Adrenal gland (tissue), 12 donors: ENCODE measurements around the gene GJC1. TPM values are rescaled to one million over a fixed set of nuclear protein-coding genes. Genes with fewer than 3 reads are reported as not detected.
"Not testable (repeated sequence)": the region's sequence is repeated elsewhere in the genome, so short reads cannot be mapped to it uniquely, and the experiment has no call there.

ENCODE experiments used
- DNase-seq, 7 donors: peaks; one replicate each; pipeline ENCODE4 v3.0.0-alpha.2; 2019 to 2020
- H3K27ac ChIP-seq, 5 donors: fragments of 200-600 bp; sonication (generic) in 4 of 5; 1 replicate in 3 of 5; 2 replicates in 2 of 5; pipeline versions ENCODE4 v1.5.1 to v1.8.0; 2016 to 2020; ENCODE audit warnings: mild to moderate bottlenecking in 1 of 5
- H3K27me3 ChIP-seq: fragments of 200-600 bp; 2 replicates; pipeline ENCODE4 v1.8.0; 2021
- H3K36me3 ChIP-seq, 2 donors: fragments of 200-600 bp; replicated peaks in 1 of 2; 1 replicate in 1 of 2; 2 replicates in 1 of 2; pipeline versions ENCODE4 v1.5.1 to v1.8.0; 2018 to 2022
- H3K4me1 ChIP-seq, 2 donors: fragments of 200-600 bp; replicated peaks in 1 of 2; 1 replicate in 1 of 2; 2 replicates in 1 of 2; pipeline versions ENCODE4 v1.5.1 to v1.8.0; 2018 to 2021
- H3K4me3 ChIP-seq, 4 donors: fragments of 200-600 bp; sonication (generic) in 3 of 4; one replicate each; pipeline ENCODE4 v1.5.1; 2016 to 2018
- H3K9me3 ChIP-seq, 3 donors: fragments of 200-600 bp; sonication (generic) in 1 of 3; replicated peaks in 1 of 3; 1 replicate in 2 of 3; 2 replicates in 1 of 3; pipeline versions ENCODE4 v1.5.1 to v1.8.0; 2016 to 2021
- POLR2A ChIP-seq, 2 donors: fragments of 450-650 bp; IDR thresholded peaks; one replicate each; pipeline ENCODE4 v1.6.1; 2017; ENCODE audit warnings: antibody characterized with exemption in 2 of 2, mild to moderate bottlenecking in 2 of 2, moderate library complexity in 1 of 2
- WGBS, 4 donors: extraction: QIAGEN DNeasy Blood & Tissue Kit in 2 of 4; methylation state at CpG; one replicate each; pipeline versions ENCODE4 v1.1.5 to v1.1.7; 2013 to 2017; 5-methylcytosine and 5-hydroxymethylcytosine counted together
- intact Hi-C, 2 donors: fragments of 100-400 bp; cut with DNase I; formaldehyde crosslinking; loops; one replicate each; pipeline versions ENCODE4 v1.14.1 to v1.15.0; 2022 to 2023
- polyA plus RNA-seq, 3 donors: library from polyadenylated mRNA; stranded (reverse); fragments of 200-250 nt in 2 of 3; fragments of 350-450 nt in 1 of 3; fragmentation: Illumina TruSeq in 1 of 3; extraction: RNeasy Lipid Tissue Mini Kit (QIAGEN cat#74804) in 1 of 3; gene quantifications; one replicate each; pipeline ENCODE4 v1.2.3, GENCODE V29; 2013 to 2014
- total RNA-seq, 9 donors: library from RNA; depleted of rRNA in 4 of 9; stranded (reverse); fragments of >200 nt in 4 of 9; fragments of 120-200 nt in 1 of 9; fragmentation: NEBNext Ultra II Directional in 1 of 9; extraction: Animal tissue kit (Norgen Biotek cat#: 25700) in 1 of 9; gene quantifications; one replicate each; pipeline versions ENCODE4 v1.1.0 to v1.2.4, GENCODE V29; 2013 to 2023
- TF ChIP-seq, protein P1 (sequence below), 6 experiments: fragments of 450-650 bp in 4 of 6; fragments of 200-600 bp in 2 of 6; sonication (generic) in 1 of 6; IDR thresholded peaks; 1 replicate in 5 of 6; 2 replicates in 1 of 6; pipeline versions ENCODE4 v1.5.1 to v1.8.0; 2016 to 2021; ENCODE audit warnings: antibody characterized with exemption in 6 of 6, mild to moderate bottlenecking in 2 of 6, moderate library complexity in 1 of 6
- donor health status: healthy with polysubstance abuse.
- donor health status: Bipolar disorder and iron deficiency.
- donor health status: DM: yes; HTN: yes; CAD: no.
- donor health status: DM: no; HTN: no; CAD: no.
- donor health status: DM: no; HTN: no; CAD: no.
- donor health status: DM: yes; HTN: yes; CAD: no.

GJC1 gene
- total and polyA plus RNA-seq, 12 donors: 0.69 to 12.3 (median 2.1) TPM

DNA sequence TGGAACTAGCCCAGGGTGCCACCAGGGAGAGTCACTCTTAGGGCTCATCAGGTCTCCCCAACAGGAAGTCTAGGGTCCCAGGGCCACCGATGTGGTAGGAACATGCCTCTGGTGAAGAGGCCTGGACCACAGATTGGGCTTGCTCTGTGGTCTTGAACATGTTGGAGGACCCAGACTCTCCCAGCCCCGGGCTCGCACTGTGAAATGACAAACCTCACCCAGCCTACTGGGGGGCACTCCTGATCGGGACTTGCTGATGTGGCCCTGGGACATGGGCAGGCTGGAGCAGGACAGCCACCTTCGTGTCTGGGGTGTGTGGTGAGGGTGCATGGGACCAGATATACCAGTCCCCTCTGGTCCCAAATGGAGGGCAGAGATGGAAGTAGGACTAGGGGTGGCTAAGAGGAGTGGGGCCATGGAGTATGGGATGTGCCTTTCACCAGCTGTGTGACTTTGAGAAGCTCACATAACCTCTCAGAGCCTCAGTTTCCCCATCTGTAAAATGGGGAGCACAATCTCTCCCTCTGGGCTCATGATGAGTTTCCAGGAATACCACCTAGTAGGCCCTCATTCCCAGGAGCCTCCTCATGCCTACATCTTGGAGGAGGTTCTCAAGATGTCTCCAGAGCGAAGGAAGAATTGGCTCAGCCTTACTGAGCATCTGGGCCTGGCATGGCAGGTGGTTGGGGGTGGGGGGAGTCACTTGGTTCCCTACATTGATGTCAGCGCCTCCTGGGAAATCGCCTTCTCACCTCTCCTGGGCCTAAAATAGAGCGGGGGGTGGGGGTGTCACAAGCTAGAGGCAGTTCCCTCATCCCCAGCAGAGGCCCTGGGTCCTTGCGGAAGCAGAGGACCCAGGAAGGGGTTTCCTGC is 72.8 kb downstream of the GJC1 start:
- H3K4me1 ChIP-seq: peaks cover 4 to 6% of the 10 kb centered on the region in 2 donors
- peaks cover 28% of the 10 kb centered on the region for H3K27me3 ChIP-seq
- no peak overlapping the region for H3K27ac ChIP-seq
- DNase-seq: no peak
- H3K36me3 ChIP-seq: no peaks in the 10 kb centered on the region
- H3K4me3 ChIP-seq: no peak overlapping the region
- TF ChIP-seq POLR2A (IDR thresholded peaks at IDR 0.05): no peak
- TF ChIP-seq, protein P1, sequence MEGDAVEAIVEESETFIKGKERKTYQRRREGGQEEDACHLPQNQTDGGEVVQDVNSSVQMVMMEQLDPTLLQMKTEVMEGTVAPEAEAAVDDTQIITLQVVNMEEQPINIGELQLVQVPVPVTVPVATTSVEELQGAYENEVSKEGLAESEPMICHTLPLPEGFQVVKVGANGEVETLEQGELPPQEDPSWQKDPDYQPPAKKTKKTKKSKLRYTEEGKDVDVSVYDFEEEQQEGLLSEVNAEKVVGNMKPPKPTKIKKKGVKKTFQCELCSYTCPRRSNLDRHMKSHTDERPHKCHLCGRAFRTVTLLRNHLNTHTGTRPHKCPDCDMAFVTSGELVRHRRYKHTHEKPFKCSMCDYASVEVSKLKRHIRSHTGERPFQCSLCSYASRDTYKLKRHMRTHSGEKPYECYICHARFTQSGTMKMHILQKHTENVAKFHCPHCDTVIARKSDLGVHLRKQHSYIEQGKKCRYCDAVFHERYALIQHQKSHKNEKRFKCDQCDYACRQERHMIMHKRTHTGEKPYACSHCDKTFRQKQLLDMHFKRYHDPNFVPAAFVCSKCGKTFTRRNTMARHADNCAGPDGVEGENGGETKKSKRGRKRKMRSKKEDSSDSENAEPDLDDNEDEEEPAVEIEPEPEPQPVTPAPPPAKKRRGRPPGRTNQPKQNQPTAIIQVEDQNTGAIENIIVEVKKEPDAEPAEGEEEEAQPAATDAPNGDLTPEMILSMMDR (IDR thresholded peaks at IDR 0.05): no peak
- H3K9me3 ChIP-seq: no peaks in the 10 kb centered on the region
- intact Hi-C loops: no loop called here
- 64 to 100% (median 85%) methylated on average over 2 to 10 of the region's 10 CpGs for WGBS, 4 donors

DNA sequence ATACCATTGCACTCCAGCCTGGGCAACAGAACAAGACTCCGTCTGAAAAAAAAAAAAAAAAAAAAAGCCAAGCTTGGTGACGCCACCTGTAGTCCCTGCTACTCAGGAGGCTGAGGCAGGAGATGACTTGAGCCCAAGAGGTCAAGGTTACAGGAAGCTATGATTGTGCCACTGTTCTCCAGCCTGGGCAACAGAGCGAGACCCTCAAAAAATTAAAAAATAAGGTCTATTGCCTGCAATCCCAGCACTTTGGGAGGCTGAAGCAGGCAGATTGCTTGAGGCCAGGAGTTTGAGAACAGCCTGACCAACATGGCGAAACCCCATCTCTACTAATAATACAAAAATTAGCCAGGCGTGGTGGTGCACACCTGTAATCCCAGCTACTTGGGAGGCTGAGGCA is 74.9 kb downstream of the GJC1 start:
- H3K9me3 ChIP-seq, H3K36me3 ChIP-seq, H3K4me3 ChIP-seq, DNase-seq, intact Hi-C loops, H3K4me1 ChIP-seq, H3K27ac ChIP-seq: not testable (repeated sequence)
- peaks cover 21% of the 10 kb centered on the region for H3K27me3 ChIP-seq
- 83 to 97% (median 85%) methylated on average over 4 to 5 of the region's 5 CpGs for WGBS, 4 donors

DNA sequence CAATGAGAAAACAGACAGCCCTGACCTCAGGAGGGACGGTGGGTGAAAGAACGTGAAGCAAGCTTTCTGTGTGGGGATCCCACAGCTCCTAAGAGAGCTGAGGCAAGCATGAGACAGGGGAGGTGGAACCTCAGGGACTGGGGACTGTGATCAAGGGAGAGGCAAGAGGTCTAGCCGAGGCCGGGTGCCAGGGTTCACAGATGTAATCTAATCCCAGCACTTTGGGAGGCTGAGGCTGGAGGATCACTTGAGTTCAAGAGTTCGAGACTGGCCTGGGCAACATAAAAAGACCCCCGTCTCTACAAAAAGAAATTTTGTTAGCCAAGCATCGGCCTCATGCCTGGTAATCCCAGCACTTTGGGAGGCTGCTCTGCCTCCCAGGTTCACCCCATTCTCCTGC is 75.8 kb downstream of the GJC1 start:
- intact Hi-C loops: no loop called here
- no peak overlapping the region for H3K27ac ChIP-seq
- H3K9me3 ChIP-seq: no peaks in the 10 kb centered on the region
- no peak for DNase-seq
- no peaks in the 10 kb centered on the region for H3K36me3 ChIP-seq
- peaks cover 12% of the 10 kb centered on the region for H3K27me3 ChIP-seq
- peaks cover 3 to 4% of the 10 kb centered on the region in 2 donors for H3K4me1 ChIP-seq
- 78 to 83% (median 81%) methylated on average over 7 of the region's 7 CpGs for WGBS, 4 donors
- no peak overlapping the region for H3K4me3 ChIP-seq
- TF ChIP-seq POLR2A (IDR thresholded peaks at IDR 0.05): no peak
- TF ChIP-seq, protein P1 (IDR thresholded peaks at IDR 0.05): no peak

DNA sequence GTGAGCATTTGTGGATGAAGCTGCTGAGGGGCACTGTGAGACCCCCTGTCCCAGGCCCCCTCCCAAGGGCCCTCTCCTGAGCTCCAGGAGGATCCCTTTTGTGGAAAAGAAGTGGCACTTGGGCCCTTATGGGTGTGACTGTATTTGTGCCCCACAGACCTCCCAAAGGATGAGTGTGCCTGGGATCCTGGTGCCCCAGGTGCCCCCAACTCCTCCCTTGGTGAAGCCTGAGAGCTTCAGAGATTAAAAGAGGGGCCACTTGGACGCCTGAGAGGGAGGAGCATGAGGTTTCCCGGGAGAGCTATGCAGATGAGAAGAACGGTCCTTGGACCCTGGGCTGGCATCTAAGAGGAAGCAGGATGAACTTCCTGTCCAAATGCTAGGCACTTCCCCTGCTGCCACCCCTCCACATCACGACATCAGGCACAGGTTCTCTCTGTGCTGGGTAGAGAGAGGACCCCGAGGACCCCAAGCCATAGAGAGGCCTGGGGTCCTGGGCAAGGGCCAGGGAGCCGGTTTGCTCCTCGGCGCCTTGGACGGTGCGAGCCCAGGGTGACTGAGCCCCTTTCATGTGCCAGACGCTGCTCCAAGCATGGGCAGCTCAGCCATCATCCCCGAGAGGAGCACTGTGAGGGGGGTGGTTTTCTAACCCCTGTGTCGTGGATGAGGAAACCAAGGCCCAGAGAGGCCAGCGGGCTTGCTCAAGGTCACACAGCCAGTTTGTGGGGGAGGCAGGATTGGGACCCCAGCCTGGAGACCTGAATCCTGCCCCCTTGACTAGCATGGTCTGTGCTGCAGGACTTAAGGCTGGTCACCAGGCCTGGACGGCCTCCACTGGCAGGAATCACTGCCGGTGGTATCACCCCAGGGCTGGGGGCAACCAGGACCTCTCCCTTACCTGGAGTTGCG is 76.9 kb downstream of the GJC1 start:
- Histone ChIP-seq H3K4me3 (no peak overlapping the region), H3K27ac (no peak overlapping the region), H3K9me3 (no peaks in the 10 kb centered on the region), H3K27me3 (peaks cover 7% of the 10 kb centered on the region), H3K36me3 (no peaks in the 10 kb centered on the region), H3K4me1 (no peaks in the 10 kb centered on the region)
- no peak for TF ChIP-seq POLR2A (IDR thresholded peaks at IDR 0.05)
- TF ChIP-seq, protein P1 (IDR thresholded peaks at IDR 0.05): no peak
- intact Hi-C loops: no loop called here
- WGBS, 4 donors: 84 to 86% (median 84%) methylated on average over 4 to 17 of the region's 17 CpGs
- no peak for DNase-seq
